ENCODE measurements around the gene CECR2.

CECR2 gene

DNA sequence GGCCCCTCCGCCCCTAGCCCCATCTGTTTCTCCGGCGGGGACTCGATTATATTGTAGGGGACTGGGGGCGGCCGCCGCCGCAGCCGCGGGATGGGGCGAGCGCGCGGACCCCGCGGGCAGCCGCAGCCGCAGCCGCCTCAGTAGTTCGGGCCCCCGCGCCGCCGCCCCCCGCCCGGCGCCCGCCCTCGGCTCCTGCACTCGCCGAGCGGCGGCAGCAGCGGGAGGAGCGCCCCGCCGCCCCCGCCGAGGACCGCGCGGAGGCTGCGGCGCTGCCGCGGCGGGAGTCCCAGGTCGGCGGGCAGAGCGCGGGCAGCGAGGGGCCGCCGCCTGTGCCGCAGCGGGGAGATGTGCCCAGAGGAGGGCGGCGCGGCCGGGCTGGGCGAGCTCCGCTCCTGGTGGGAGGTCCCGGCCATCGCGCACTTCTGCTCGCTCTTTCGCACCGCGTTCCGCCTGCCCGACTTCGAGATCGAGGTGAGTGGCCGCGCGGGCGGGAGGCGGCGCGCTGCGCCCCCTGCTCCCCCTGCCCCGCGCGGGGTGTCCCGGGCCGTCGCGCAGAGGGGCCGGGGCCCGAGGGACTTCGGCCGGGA is at the start of gene CECR2:
Gene CECR2, plus strand, starts transcription at position 22 of the 587 bp plus-strand sequence. Its CDS starts 324 bp downstream, at position 346.
- DNase-seq: no peak

DNA sequence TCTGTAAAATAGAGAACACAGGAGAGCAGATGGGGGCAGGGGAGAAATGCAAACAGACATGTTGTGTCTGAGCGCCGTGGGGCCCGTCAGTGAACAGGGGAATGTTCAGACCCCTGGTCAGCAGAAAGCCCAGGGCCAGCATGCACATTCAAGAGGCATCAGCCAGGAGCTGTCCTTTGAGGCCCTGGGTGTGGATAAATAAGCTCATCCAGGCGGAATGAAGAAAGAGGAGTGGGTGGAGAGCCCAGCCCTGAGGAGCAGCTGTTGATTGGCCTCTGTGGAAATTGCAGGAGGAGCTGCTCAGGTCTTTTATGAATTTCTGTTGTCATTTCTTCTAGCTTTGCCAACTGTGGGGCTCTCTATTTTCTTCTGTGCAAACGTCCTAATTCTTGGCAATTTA is 49.7 kb upstream of the CECR2 start:
- DNase-seq: no peak

DNA sequence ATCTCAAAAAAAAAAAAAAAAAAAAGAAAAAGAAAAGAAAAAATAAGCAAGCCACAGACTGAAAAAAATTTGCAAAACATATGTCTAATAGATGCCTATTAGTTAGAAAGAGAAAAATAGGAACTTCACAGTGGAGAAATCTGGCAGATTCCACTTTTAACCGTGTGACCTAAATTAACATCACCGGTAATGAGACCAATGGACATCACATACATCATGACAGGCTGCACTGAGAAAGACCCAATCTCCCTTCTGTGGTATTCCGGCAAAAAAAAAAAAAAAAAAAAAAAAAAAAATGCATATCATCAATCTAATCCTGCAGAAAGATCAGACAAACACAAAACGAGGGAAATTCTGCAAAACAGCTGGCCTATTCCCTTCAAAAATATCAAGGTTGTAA is 46.7 kb upstream of the CECR2 start:
- DNase-seq: no peak

DNA sequence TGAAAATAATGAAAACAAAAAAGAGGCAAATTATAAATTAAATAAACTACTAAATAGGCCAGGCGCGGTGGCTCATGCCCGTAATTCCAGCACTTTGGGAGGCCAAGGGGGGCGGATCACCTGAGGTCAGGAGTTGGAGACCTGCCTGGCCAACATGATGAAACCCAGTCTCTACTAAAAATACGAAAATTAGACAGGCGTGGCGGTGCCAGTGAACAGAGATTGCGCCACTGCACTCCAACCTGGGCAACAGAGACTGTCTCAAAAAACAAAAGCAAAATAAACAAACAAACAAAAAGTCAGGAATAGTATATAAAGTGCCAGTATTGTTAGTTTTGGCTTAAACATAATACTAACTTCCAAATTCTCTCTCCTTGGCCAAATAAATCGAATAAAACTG is 37.6 kb upstream of the CECR2 start:
- DNase-seq: no peak

DNA sequence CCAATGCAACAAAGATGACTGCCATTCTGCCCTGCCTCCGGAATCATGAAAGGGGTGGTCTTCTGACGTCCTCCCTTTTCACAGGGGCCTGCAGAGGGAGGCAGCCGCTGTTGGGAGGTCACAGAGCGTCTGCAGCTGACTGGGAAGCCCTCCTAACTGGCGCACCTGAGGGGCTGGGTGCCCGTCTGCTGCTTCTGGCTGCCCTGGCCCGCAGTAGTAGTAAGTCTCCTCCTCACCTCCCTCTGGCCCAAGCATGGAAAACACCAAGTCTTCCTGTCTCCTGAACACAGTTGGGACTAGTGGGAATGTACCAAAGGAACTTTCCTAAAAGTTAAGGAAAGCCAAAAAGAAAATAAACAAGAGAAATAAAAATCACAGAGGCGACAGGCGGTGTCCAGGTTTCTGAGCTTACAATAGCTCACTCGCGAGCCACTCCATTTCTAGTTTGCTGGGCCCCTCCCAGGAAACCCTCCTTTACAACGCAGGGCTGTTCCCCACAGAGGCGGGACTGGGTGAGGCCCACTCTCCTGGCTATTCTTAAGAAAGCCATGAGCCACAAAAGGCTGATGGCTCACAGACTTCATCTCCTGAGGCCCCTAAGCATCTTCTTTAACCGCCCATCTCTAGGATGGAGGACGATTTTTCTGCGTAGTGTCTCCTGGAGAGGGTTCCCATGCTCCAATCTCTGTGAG is 37.0 kb upstream of the CECR2 start:
- DNase-seq: no peak

DNA sequence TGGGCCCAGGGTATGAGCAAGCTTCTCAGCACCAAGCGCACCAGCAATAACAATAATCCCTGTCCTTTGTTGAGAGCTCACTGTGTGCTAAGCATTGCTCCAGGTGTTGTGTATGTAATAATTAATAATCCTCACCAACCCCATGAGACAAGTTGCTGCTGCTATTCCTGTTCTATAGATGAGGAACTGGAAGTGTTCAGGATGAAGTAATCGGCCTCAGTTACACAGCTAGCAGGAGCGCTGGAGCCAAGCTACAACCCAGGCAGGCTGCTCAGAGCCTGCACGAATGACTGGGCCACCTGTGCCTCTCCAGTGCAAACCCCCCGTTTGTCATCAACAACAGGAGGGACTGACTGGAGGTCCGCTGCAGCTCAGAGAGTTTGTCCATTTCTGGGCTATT is 35.2 kb upstream of the CECR2 start:
- no peak for DNase-seq

DNA sequence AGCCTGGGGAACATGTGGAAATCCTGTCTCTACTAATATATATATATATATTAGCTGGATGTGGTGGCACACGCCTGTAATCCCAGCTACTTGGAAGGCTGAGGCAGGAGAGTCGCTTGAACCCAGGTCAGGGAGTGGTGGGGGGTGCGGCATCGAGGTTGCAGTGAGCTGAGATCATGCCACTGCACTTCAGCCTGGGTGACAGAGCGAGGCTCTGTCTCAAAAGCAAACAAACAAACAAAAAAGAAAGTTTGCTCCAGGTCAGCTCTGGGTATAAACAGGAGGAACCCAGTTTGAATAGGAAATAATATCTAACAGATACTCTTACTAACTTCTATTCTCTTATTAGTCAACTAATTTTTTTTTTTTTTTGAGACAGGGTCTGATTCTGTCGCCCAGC is 34.3 kb upstream of the CECR2 start:
- DNase-seq: no peak

DNA sequence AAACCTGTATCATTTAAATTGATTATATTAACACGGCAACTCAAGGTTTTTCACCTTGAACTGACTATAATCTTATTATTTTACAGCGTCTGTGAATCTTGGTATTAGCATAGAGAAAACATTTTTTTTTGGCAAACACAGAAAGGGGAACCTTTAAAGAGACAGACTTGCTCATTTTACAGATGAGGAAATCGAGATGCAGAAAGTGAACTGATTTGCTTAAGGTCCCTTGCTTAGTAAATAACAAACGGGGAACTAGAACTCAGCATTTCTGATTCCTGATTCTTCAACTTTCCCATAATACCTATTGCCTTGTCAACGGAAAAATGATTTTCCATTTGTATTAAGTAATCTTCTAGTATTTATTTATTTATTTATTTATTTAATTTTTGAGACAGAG is 33.2 kb upstream of the CECR2 start:
- DNase-seq: no peak

DNA sequence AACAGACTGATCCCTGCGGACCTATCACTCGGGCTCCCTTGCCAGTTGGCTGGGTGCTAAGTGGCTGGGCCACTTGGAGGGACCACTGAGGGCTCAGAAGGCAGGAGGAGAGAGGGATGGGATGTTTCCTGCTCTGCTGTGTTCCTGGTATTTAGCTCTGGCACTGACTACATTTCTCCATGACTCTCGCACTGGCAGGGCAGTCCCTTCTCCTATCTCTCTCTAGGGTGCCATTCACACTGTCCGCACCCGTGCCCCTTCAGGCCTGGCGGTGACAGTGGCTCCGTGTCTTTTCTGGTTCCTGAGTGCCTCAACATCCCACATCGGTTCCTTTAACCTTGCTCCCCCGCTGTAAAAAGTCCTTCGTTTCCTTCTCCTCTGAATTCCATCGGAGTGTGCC is 31.6 kb upstream of the CECR2 start:
- no peak for DNase-seq

DNA sequence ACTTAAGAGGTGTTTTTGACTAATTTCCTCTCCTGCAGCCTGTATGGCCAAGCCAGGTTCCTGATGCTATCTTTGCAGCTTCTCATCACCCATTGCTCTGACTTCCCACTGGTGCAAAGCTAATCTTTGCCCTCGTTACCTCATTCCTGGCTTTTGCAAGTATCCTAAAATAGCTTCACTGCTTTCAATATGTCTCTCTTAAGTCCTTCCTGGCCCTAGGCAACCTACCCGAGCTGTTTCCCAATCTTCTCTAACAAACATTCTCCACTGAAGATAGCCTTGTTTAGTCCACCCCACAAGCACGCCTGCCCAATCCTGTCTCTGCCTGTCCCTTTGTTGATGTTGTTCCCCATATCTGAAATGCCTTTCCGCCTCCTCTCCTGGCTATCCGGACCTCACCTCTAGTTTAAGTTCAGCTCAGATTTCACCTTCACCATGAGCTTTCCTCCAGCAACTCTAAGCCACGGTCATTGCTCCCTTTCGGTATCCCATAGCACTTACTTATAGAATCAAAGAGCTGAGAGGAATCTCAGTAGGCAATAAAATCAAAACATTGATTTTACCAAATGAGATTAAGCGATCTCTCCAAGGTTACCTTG is 30.1 kb upstream of the CECR2 start:
- DNase-seq: no peak

DNA sequence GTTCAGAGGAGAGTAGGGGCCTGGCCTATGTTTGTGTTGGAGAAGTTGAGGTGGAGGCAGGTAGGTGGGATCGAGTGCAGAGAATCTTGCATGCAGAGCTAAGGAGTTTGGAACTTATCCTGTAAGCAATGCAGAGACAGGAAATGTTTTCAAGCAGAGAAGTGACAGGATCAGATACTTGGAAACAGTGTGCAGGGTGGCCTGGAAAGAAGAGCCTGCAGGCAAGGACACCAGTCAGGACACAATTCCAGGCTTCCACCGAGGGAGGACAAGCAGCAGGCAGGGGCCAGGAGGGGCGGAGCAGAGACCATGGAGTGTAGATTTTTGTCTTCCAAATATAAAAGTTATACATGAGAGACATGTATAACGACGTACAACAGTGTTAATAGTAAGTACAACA is 26.9 kb upstream of the CECR2 start:
- DNase-seq: no peak

DNA sequence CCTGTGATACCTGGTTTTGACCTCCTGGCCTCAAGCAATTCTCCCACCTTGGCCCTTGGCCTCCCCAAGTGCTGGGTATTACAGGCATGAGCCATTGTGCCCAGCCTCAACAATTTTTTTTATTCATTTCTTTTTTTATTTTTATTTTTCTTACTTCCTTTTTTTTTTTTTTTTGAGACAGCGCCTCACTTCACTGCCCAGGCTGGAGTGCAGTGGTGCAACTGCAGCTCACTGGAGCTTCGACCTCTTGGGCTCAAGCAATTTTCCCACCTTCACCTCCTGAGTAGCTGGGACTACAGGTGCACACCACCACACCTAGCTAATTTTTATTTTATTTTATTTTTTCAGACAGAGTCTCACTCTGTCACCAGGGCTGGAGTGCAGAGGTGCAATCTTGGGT is 25.5 kb upstream of the CECR2 start:
- no peak for DNase-seq

DNA sequence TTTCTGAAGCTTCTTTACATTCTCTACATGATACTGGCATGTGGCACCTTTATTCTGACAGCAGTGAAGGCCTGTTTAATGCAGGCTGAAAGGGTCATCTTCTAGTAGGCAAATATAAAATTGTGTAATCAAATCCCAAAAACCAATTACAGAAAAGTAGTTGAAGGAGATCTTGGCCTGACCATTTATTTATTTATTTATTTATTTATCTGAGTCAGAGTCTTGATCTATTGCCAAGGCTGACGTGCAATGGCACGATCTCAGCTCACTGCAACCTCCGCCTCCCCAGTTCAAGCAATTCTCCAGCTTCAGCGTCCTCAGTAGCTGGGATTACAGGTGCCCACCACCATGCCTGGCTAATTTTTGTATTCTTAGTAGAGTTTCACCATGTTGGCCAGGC is 22.7 kb upstream of the CECR2 start:
- peak; percentile 20 for DNase-seq

DNA sequence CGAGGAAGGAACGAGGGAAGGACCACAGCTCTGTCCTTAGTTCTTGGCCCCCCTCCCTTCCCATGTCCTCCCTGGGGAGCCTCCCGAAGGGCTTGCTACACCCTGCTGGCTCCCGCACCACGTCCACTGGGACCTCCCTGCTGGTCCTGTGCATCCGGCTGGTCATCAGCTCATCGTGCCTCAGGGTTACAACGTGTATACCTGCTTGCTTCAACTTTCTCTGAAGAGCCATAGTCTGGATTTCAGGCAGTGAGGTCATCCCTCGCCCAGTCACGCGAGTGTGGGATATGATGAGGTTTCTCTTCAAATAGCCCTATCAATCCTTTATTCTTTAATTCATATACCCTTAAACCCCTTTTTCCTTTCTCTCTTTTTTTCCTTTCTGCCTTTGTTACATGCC is 21.5 kb upstream of the CECR2 start:
- DNase-seq: no peak

DNA sequence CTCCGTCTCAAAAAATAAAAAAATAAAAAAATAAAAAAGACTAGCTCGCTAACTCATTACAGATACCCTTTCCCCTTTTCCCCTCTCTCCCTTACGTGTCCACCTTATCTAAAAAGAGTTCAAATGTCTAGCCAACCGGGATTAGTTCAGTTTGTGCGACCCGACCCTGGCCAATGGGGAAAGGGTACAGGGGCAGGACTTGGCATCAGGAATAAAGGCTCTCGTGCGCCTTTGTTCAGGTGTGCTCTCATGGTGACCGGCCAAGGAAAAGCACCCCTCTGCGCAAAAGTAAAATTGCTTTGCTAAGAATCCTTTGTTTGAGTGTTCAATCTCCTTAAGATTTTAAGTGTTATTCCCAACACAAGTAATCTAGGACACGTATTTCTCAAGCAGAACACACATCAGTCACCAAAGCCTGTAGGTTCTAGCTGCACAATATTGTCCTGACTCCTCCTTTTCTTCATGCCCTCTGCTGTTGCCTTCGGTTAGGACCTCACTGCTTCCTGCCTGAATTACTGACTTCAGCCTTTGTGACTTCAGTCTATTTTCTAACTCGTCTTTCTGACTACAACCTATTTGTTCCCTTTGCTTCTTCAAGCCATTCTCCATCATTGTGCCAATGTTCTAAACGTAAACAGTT is 20.7 kb upstream of the CECR2 start:
- DNase-seq: no peak

DNA sequence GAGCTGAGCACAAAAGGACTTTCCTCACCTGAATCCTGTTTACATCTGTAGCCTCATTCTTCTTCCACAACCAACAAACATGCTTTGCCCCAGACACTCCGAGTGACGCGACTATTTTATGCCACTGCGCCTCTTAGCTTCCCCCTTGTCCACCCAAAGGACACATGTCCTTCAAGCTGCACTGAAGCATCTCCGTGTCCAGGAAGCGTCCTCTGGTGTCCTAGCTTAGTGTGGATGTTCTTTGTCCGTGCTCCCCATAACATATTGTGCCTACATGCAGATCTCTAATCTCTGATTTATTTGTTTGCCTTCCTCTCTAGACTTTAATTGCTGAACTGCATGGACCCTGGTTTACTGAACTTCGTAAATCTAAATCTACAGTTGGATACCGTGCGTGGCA is 20.1 kb upstream of the CECR2 start:
- no peak for DNase-seq

DNA sequence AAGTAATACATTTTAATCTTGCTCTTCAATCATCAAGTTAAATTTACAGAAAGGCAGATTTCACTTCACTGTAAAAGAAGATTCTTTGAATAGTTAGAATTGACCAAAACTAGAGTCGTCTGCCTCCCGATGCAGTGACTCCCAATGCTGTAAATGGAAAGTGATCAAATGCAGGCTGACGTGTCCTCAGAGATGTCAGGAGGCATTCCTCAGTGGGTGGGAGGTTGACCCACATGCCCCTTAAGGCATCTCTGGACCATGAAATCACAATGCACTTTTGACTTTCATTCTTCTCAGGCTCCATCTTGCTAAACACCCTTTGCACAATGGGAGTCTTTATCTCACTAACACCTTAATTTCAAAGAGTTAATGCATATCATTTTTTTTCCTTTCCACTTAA is 19.0 kb upstream of the CECR2 start:
- no peak for DNase-seq

DNA sequence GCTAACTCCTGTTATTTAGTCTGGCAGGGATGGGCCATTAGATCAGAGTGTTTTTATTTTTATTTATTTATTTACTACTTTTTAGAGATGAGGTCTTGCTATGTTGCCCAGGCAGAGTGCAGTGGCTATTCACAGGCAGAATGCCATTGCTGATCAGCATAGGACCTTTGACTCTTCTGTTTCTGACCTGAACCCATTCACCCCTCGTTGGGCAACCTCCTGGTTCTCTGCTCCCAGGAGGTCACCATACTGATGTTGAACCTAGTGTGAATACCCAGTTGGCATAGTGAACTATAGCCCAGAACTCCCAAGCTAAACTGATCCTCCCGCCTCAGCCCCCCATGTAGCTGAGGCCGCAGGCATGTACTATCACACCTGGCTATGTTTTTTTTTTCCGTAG is 16.5 kb upstream of the CECR2 start:
- no peak for DNase-seq

DNA sequence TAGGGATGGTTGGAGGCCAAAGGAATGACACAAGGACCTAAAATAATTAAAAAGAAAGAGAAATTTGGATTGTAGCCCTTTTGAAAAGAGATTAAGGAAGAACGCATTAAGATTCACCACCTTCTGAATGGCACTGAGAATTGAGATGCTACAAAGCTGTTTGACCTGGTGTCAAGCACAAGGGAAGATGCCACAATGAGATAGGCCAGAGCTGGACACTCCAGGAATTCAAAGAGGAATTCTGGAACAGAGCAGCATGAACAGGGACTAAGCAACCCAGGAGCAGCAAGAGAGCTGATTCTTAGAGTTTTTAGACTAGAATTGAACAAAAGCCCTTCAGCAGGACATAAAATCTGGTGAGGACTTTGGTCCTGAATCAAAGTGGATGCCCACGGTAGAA is 11.6 kb upstream of the CECR2 start:
- no peak for DNase-seq

DNA sequence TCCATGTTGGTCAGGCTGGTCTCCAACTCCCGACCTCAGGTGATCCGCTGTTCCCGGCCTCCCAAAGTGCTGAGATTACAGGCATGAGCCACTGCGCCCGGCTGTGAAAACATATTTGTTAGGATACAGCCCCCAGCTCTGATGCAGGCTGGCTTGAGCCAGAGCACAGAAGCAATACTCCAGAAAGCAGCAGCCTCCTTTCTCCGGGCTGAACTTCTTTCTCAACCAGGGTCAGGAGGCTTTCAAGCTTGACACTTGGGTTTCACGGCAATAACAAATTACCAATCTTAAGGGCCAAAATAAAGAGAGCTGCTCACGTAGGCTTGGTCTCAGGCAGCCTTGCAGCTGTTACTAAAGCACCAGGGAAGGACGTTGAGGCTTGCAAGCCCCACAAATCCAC is 10.8 kb upstream of the CECR2 start:
- DNase-seq: no peak

DNA sequence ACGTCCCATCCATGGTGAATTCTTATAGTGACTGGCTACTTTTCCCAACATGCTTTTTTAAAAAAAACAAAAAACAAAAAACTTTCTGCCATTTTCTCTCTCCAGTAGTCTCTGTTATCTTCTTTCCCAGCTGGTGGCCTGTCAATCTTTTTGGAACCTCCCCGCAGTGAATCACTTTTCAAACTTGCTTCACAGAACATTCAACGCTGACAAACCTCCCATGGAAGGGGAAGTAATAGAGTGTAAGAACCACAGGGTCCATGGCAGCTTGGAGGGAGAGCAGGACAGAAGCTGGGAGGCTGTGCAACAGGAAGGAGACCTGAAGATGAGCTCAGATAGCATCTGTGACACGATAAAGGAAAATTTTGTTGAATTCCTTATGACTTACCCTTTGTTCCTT is 9.8 kb upstream of the CECR2 start:
- DNase-seq: no peak

DNA sequence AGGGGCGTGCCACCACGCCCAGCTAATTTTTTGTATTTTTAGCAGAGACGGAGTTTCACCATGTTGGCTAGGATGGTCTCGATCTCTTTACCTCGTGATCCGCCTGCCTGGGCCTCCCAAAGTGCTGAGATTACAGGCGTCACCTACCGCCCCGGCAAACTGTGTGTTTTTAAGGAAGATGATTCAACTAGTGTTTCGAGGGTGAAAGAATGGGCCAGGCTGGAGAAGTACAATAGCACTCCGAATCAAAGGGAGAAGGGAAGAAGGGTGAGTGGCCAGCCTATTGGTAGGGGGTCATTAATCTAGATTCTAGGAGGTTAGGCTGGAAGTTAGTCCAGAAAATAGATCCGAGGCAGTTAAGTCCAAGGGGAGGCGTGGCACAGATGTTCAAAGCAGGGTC is 2.9 kb upstream of the CECR2 start:
- DNase-seq: no peak

DNA sequence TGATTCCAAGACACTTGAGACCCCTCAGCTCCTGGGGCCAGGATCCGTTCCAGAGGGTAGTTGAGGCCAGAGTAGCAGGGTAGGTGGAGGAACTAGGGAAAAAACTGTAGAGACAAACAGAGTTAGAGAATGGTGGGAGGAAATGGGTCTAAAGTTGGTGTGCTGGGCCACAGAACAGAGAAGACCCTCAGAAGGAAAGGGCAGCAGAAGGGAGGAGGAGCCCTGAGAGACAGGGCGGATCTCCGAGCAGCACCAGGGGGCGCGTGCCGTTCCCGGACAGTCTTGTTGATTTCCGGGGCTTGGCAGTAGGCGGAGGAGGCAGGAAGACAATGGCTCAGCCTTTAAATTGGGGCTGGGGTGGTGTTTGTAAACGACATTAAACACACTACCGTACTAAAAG is 2.4 kb upstream of the CECR2 start:
- no peak for DNase-seq

DNA sequence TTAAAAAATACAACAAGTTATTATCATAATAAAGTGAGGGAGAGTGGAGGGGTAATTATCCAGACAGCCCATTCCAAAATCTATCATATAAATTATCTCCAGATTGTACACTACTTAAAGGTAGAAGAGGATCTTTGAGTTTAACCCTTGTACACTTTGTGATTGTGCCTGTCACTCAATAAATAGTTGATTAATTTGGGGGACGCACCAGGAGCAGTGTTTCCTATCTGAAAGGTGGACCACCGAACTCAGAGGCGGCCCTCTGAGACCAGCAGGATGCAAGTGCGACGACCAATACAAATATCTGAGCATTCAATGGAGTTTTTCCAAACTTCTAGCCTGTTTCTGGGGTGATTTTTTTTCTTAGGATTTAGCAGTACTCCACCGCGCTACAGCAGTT is 1.1 kb upstream of the CECR2 start:
- DNase-seq: no peak
